Measurements from ENCODE around the gene ELFN1.

Gene ELFN1

GRCh38 chr7:1727812-1728570 lies 57.9 kb downstream of the ELFN1 start:
- no peak overlapping the region for H3K27ac Mint-ChIP-seq
- TF ChIP-seq CTCF (IDR thresholded peaks at IDR 0.05; ENCODE audit: unreplicated experiment in 3 of 3): no peak

DNA sequence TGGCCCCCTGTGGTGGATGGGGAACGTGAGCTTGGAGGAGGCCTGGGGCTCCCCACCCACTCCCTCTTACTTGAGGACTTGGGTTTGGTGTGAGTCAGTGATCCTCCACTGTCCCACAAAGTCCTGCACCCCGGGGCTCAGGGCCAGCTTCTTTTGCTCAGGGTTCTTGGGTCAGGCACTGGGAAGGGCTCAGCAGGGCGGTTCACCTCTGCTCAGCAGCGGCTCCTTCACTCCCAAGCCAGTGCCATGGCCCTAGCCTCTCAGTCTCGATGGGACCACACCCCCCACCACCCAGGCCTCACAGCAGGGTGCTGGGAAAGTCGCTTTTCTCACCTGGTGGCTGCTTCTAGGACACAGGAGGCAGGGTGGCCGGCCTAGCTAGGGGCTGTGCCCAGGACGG lies 59.1 kb downstream of the ELFN1 start:
- Mint-ChIP-seq H3K36me3 (ENCODE audit: low read depth) (peaks cover 50% of the 10 kb centered on the region), H3K9me3 (peaks cover 12% of the 10 kb centered on the region), H3K27ac (no peak overlapping the region), H3K27me3 (ENCODE audit: low read depth) (peaks cover 30% of the 10 kb centered on the region), H3K4me3 (no peak overlapping the region), H3K4me1 (peaks cover 44% of the 10 kb centered on the region)
- TF ChIP-seq CTCF (IDR thresholded peaks at IDR 0.05; ENCODE audit: unreplicated experiment in 3 of 3): no peak

More at GRCh38 chr7:1727812-1728570, 57.9 kb downstream of the ELFN1 start:
- H3K36me3 Mint-ChIP-seq (ENCODE audit: low read depth): peaks cover 55% of the 10 kb centered on the region
- H3K4me3 Mint-ChIP-seq: no peak overlapping the region
- H3K4me1 Mint-ChIP-seq: peaks cover 40% of the 10 kb centered on the region
- H3K9me3 Mint-ChIP-seq: peaks cover 12% of the 10 kb centered on the region
- H3K27me3 Mint-ChIP-seq (ENCODE audit: low read depth): peaks cover 30% of the 10 kb centered on the region

DNA sequence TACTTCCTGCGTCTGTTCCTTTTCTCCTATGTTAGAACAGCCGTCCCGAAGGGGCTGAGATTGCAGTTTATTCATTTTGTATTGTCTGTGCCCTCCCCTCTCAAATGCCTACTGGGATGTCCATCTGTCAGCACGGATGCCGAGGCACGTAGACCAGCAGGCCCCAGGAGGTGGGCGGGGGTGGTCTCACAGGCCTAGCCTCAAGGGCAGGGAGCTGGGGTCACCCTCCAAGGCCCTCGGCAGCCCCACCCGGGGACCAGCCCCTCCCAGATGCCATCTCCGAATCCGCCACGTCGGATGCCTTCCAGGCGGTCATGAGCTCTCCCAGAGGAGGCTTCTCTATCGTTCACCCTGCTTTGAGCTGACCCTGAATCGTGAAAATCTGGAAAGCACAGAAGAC lies 59.7 kb downstream of the ELFN1 start:
- TF ChIP-seq CTCF (IDR thresholded peaks at IDR 0.05; ENCODE audit: unreplicated experiment in 3 of 3): no peak
- H3K36me3 Mint-ChIP-seq (ENCODE audit: low read depth): peaks cover 49% of the 10 kb centered on the region
- peaks cover 43% of the 10 kb centered on the region for H3K4me1 Mint-ChIP-seq
- no peak overlapping the region for H3K4me3 Mint-ChIP-seq
- H3K27ac Mint-ChIP-seq: no peak overlapping the region
- H3K27me3 Mint-ChIP-seq (ENCODE audit: low read depth): peaks cover 30% of the 10 kb centered on the region
- H3K9me3 Mint-ChIP-seq: peaks cover 12% of the 10 kb centered on the region

DNA sequence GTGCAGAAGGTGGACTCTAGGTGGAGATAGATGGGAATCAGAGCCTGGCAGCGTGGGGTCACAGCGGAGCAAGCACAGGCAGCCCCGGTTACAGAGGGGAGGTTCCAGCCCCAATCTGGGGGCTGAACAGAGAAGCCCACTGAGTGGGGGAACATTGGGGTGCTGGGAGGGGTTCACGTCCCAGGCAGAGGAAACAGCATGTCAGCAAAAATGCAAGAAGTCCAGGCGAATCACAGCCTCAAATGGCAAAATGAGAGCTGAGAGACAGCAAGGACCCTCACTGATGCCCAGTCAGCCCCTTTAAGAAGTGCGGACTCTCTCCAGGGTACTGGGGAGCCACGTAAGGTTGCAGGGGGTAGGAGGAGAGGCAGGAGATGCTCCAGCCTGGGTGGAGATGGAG lies 62.0 kb downstream of the ELFN1 start:
- no peak for TF ChIP-seq CTCF (IDR thresholded peaks at IDR 0.05; ENCODE audit: unreplicated experiment in 3 of 3)
- no peak overlapping the region for H3K4me3 Mint-ChIP-seq
- H3K9me3 Mint-ChIP-seq: peaks cover 12% of the 10 kb centered on the region
- peaks cover 41% of the 10 kb centered on the region for H3K4me1 Mint-ChIP-seq
- H3K36me3 Mint-ChIP-seq (ENCODE audit: low read depth): peaks cover 39% of the 10 kb centered on the region
- H3K27me3 Mint-ChIP-seq (ENCODE audit: low read depth): peaks cover 31% of the 10 kb centered on the region
- H3K27ac Mint-ChIP-seq: no peak overlapping the region

- H3K36me3 Mint-ChIP-seq (ENCODE audit: low read depth): peaks cover 34% of the 10 kb centered on the region
- no peak for TF ChIP-seq CTCF (IDR thresholded peaks at IDR 0.05; ENCODE audit: unreplicated experiment in 3 of 3)
- H3K4me3 Mint-ChIP-seq: no peak overlapping the region
- H3K27me3 Mint-ChIP-seq (ENCODE audit: low read depth): peaks cover 31% of the 10 kb centered on the region
- no peak overlapping the region for H3K27ac Mint-ChIP-seq
- peaks cover 12% of the 10 kb centered on the region for H3K9me3 Mint-ChIP-seq
- H3K4me1 Mint-ChIP-seq: peaks cover 36% of the 10 kb centered on the region
Measured at GRCh38 chr7:1732645-1733044, 62.6 kb downstream of the ELFN1 start.

Data from nephron (organoid).